SJSA1 (cell line): ENCODE results near the gene RTN4R. TPM values are rescaled to one million over a fixed set of nuclear protein-coding genes. Genes with fewer than 3 reads are reported as not detected.

Source experiments
- DNase-seq, 2 experiments: peaks; one replicate each; pipeline ENCODE4 v3.0.0-alpha.2; 2015 to 2020; ENCODE audit warnings: low spot score in 2 of 2, low read depth in 1 of 2
- H3K27ac ChIP-seq: fragments of 250-450 bp; sonication (Bioruptor Pico); 2 replicates; pipeline ENCODE4 v1.5.1; 2020; ENCODE audit warnings: mild to moderate bottlenecking, moderate library complexity
- H3K27me3 ChIP-seq: fragments of 250-450 bp; sonication (Bioruptor Pico); replicated peaks from 2 replicates; pipeline ENCODE4 v1.5.1; 2020; ENCODE audit warnings: mild to moderate bottlenecking, moderate library complexity
- H3K36me3 ChIP-seq: fragments of 250-450 bp; sonication (Bioruptor Pico); 2 replicates; pipeline ENCODE4 v1.5.1; 2020; ENCODE audit warnings: mild to moderate bottlenecking
- H3K4me1 ChIP-seq: fragments of 250-450 bp; sonication (Bioruptor Pico); replicated peaks from 2 replicates; pipeline ENCODE4 v1.6.1; 2021; ENCODE audit warnings: mild to moderate bottlenecking
- H3K4me3 ChIP-seq: fragments of 250-450 bp; sonication (Bioruptor Pico); 2 replicates; pipeline ENCODE4 v1.5.1; 2020; ENCODE audit warnings: mild to moderate bottlenecking
- H3K9me3 ChIP-seq: fragments of 250-450 bp; sonication (Bioruptor Pico); replicated peaks from 2 replicates; pipeline ENCODE4 v1.5.1; 2020; ENCODE audit warnings: mild to moderate bottlenecking
- total RNA-seq: library from RNA; depleted of rRNA; stranded (reverse); fragments of >200 nt; shearing (Covaris generic); gene quantifications from 2 replicates; pipeline ENCODE4 v1.2.3, GENCODE V29; 2014

RTN4R gene
- total RNA-seq, 1 experiment from 2014 or later: 0.05 TPM

DNA sequence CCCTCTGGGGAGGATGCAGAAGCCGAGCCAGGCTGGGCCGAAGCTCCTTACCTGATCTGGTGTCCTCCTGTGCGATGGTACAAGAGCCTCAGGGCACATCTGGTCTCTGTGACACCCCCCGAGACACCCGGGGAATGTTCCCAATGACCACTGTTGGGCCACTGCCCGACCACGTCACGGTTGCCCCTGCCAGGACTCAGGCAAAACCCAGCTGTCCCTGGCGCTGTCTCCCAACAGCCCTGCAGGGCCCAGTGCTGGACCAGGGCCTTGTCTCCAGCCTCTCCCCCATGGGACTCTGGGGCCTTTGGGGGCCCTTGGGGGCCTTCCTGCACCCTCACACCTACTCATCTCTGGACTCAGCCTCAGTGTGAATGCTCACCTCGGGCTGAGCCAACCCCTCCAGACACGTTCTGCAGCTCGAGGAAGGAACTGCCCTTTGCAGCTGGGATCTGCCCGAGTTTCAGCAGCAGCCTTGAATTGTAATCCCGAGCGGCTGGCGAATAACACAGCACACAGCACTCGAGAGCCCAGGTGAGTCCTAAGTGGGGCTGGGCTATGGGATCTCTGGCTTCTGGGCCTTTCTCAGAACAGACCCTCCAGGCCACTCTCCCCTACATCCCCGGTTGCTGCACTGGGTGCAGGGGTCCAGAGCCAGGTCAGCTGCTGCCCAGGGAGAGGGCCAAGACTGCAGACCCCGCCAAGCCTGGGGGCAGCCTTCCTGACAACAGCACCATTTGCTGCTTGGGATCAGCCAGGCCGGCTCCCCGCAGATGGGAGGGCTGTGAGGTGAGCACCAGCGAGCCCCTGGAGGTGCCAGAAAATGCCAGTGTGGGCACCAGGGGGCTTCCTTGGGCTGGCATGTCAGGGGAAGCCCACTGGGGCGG lies 39.8 kb downstream of the RTN4R start:
- Histone ChIP-seq H3K27me3 (peaks cover 28% of the 10 kb centered on the region), H3K4me1 (no peaks in the 10 kb centered on the region)
- no peak for DNase-seq

DNA sequence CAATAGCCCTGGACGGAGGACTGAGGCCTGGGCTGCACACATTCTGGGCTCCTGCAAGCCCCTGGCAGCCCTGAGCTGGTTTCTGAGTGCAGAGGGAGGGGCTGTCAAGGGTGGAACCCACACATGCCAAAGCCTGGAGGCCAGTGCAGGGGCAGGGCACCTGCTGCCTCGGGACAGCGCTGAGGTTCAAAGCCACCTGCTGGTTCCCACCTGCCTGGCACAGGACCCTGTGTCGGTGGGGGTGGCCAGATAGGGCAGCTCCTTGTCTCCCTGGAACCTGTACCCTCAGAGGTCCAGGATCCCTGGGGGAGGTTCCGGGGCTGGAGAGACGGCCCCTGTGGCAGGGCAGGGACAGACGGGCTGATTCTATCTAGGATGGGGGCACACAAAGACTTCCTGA lies 40.8 kb downstream of the RTN4R start:
- Histone ChIP-seq H3K27ac (no peak overlapping the region), H3K4me3 (no peak overlapping the region), H3K36me3 (no peaks in the 10 kb centered on the region), H3K27me3 (peaks cover 28% of the 10 kb centered on the region), H3K9me3 (no peaks in the 10 kb centered on the region), H3K4me1 (no peaks in the 10 kb centered on the region)
- DNase-seq: no peak

More for the DNA sequence above, 39.8 kb downstream of the RTN4R start:
- no peak overlapping the region for H3K4me3 ChIP-seq
- no peaks in the 10 kb centered on the region for H3K36me3 ChIP-seq
- no peaks in the 10 kb centered on the region for H3K9me3 ChIP-seq
- H3K27ac ChIP-seq: no peak overlapping the region

DNA sequence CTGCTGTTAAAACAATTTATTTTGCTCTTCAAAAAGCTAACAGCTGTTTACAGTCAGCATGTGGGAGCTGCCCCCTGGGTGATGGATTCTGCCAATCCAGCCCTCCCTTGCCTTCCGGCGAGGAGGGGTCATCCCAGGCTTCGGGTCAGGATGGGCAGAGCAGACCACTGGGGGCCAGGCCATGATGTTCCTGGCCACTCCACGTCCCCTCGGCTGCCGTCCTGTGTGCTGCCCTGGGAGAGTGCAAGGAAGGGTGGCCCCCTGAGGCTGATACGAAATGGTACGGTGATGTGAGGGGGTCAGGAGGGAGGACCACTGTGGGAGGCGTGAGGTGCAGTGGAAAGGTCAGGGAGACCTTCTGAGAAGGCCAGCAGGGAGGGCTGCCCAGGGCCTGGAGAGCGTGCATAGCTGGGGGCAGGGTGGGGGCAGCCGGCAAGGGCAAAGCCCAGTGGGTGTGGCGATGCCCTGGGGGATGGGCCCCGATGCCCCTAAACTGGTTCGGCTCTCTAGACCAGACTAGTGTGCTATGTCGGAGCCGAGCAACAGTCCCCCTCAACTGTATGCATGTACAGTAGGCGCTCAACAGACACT lies 41.3 kb downstream of the RTN4R start:
- DNase-seq: no peak
- peaks cover 28% of the 10 kb centered on the region for H3K27me3 ChIP-seq
- H3K4me3 ChIP-seq: no peak overlapping the region
- H3K36me3 ChIP-seq: no peaks in the 10 kb centered on the region
- H3K4me1 ChIP-seq: no peaks in the 10 kb centered on the region
- no peaks in the 10 kb centered on the region for H3K9me3 ChIP-seq
- H3K27ac ChIP-seq: no peak overlapping the region

DNA sequence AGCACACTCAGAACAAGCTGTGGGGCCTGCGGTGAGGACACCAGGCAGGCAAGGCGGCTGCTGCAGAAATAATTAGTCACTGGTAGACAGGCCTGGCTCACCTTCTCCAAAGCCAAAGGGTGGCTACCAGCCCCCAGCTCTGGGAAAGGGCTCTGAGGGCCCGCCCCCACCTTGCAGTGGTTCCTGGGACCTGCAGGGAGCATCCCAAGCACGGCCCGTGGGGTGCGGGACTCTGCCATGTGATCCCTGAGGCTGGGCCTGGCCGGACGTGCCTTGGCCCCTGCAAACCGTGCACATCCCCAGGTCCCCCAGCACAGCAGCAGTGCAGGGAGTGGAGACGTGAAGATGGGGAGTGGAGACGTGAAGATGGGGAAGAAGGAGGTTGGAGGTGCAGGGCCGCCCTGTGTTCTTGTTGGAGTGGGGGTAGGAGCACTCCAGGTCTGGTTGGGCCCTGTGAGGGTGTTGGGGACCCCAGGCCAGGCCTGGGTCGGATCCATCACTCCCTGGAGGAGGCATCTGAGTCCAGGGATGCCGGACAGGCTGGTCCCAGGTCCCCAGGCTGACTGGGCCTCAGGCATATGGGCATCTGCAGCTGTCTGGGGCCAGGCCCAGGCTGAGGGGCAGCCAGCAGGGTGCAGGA lies 41.9 kb downstream of the RTN4R start:
- no peaks in the 10 kb centered on the region for H3K9me3 ChIP-seq
- no peak overlapping the region for H3K27ac ChIP-seq
- no peak overlapping the region for H3K4me3 ChIP-seq
- no peaks in the 10 kb centered on the region for H3K36me3 ChIP-seq
- no peak for DNase-seq
- no peaks in the 10 kb centered on the region for H3K4me1 ChIP-seq
- peaks cover 28% of the 10 kb centered on the region for H3K27me3 ChIP-seq

DNA sequence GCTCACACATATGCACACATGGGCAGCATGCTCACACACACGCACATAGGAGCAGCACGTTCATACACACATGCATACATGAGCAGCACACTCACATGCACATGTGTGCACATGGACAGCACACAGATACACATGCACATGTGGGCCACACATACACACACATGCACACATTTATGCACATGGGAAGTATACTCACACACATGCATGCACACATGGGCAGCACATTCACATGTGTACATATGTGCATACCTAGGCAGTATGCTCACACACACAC lies 42.5 kb downstream of the RTN4R start:
- H3K27me3 ChIP-seq: peaks cover 27% of the 10 kb centered on the region
- no peaks in the 10 kb centered on the region for H3K9me3 ChIP-seq
- no peaks in the 10 kb centered on the region for H3K36me3 ChIP-seq
- H3K27ac ChIP-seq: no peak overlapping the region
- H3K4me3 ChIP-seq: no peak overlapping the region
- DNase-seq: no peak
- H3K4me1 ChIP-seq: no peaks in the 10 kb centered on the region

DNA sequence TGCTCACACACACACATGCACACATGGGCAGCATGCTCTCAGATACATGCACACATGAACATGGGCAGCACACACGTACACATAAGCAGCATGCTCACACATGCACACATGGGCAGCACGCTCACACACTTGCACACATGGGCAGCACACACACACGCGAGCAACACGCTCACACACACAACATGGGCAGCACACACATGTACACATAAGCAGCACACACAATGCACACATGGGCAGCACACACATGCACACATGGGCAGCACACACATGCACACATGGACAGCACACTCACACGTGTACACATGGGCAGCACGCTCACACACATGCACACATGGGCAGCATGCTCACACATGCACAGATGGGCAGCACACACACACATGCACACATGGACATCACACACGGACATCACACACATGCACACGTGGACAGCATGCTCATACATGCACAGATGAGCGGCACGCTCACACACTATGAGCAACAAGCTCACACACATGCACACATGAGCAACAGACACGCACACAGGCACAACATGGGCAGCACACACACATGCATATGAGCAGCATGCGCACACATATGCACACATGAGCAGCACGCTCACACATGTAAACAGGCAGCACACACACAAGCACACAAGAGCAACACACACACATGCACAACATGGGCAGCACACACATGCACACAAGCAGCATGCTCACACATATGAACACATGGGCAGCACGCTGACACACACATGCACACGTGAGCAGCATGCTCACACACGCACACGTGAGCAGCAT lies 43.0 kb downstream of the RTN4R start:
- H3K27ac ChIP-seq: no peak overlapping the region
- H3K4me3 ChIP-seq: no peak overlapping the region
- DNase-seq: no peak
- H3K4me1 ChIP-seq: no peaks in the 10 kb centered on the region
- H3K36me3 ChIP-seq: no peaks in the 10 kb centered on the region
- no peaks in the 10 kb centered on the region for H3K9me3 ChIP-seq
- H3K27me3 ChIP-seq: peaks cover 22% of the 10 kb centered on the region

DNA sequence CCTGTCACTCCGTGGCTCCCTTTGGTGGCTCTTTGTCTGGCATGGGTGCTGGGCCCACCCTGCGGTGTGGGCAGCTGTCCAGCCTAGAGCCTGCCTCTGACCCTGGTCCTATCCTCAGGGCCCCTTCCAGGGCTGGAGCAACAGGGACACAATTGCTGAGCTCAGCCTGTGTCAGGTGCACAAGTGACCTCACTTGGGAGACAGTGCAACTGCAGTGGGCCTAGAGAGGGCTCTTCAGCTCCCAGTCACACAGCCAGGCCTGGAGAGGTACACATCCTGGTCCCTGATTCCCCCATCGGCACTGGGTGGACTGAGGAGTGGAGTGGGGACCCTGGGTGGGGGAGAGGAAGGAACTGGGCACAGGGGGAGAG lies 43.9 kb downstream of the RTN4R start:
- peaks cover 14% of the 10 kb centered on the region for H3K27me3 ChIP-seq
- H3K36me3 ChIP-seq: no peaks in the 10 kb centered on the region
- H3K9me3 ChIP-seq: peaks cover 5% of the 10 kb centered on the region
- no peak for DNase-seq
- H3K27ac ChIP-seq: no peak overlapping the region
- no peaks in the 10 kb centered on the region for H3K4me1 ChIP-seq
- H3K4me3 ChIP-seq: no peak overlapping the region

DNA sequence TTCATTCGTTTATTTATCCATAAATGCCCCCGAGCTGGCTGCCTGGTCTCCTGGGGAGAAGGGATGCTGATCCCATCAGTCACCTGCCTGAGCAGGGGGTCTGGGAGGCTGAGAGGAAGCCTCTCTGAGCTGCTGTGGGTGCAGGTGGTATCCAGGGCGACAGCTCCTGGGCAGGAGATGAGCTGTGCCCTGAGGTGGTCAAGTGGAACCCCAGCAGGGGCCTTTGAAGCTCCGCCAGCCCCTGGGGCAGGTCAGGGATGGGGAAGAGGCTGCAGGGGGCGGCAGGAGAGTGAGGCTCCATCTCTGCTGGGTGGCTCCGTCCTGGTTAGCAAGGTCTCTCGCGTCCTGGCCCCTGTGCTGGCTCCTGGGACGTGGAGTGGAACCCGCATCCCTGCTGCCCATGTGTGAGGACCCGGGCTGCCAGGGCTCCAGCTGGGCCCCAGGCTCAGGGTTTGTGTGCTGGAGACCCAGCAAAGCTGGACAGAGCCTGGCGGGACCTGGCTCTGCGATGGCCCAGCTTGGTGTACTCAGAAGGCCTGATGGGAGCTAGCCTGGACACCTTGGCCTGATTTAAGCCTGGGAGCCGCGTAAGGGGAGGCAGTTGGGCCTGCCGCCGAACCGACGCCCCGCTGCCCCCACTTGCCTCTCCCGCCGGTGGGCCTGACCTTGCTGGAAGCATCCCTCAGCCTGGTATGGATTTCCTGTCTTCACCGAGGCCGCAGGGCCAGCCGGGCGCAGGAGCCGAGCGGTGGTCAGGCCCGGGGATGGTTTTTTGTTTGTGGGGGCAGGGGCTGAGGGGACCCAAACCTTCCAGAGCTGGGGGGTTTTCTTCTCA lies 44.5 kb downstream of the RTN4R start:
- DNase-seq: no peak
- Histone ChIP-seq H3K27me3 (peaks cover 8% of the 10 kb centered on the region), H3K36me3 (no peaks in the 10 kb centered on the region), H3K4me1 (no peaks in the 10 kb centered on the region), H3K27ac (no peak overlapping the region), H3K9me3 (peaks cover 8% of the 10 kb centered on the region), H3K4me3 (no peak overlapping the region)

DNA sequence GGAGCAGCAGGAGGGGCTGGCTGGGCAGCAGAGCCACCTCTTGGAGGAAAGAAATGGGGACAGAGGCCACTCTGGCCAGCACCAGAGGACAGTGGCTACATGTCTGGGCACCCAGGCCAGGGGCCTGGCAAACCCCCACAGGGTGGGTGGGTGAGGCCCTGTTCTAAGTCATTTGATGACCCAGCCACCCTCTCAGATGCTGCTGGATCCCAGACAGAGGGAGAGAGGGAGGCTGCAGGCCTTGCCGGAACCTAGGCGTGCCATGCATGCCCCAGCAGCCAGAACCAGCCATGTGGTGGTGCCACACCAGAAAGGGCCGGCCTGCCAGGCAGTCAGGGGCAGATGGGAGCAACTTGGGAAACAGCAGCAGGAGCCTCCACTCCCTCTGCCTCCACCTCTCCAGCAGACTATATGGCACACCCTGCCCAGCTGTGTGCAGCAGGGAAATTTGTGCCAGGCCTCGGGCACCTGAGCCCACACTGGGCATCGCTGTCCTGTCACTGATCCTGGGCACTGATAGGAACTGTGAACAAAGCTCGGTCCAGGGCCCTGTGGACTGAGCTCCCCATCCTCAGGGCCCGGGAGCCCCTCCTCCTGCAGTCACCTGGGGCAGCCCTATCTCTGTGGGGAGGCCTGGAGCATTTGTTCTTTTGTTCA lies 45.2 kb downstream of the RTN4R start:
- Histone ChIP-seq H3K4me1 (no peaks in the 10 kb centered on the region), H3K27me3 (peaks cover under 1% of the 10 kb centered on the region), H3K4me3 (no peak overlapping the region), H3K9me3 (peaks cover 8% of the 10 kb centered on the region), H3K36me3 (no peaks in the 10 kb centered on the region), H3K27ac (no peak overlapping the region)
- no peak for DNase-seq

DNA sequence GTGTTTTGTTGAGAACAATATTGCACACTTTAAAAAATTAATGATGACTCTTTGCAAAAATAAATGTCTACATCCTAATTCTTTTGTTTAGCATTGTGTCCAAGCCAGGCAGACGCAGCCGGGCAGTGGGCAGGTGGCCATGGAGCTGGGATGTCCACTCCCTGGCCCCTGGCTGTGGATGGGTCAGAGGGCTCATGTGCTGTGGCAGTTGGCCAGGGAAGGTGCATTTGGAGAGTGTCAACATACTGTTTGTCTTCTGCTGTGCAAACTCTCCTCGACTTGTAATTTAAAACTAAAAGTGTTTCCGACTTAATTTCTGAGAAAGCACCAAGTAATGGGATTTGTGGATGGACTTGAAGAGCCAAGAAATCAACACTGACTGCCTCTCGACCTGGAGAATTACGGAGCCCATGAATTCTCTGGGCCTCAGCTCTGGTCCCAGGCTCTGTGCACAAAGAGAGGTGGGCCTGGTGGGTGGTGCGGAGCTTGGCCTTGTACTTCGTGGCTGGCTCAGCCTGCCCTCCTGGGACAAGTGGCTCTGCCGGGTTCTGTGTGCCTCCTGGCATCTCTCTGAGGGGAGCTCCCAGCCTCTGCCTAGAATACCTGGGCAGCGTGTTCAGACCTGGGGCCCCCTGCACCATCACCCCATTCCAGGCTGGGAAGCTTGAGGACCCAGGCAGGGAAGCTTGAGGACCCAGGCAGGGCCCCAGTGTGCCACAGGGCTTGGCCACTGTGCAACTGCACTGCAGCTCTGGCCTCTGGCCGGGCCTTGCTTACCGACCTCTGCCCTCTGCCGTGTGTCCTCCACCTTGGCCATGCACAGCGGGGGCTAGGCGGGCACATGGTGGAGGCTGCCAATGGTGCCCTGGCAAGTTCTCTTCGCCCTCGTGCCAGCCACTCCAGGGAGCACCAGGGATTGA lies 46.4 kb downstream of the RTN4R start:
- Histone ChIP-seq H3K36me3 (no peaks in the 10 kb centered on the region), H3K27ac (no peak overlapping the region), H3K27me3 (no peaks in the 10 kb centered on the region; the same call in 1 of the 2 replicates), H3K9me3 (peaks cover 8% of the 10 kb centered on the region), H3K4me1 (no peaks in the 10 kb centered on the region), H3K4me3 (no peak overlapping the region)
- no peak for DNase-seq

DNA sequence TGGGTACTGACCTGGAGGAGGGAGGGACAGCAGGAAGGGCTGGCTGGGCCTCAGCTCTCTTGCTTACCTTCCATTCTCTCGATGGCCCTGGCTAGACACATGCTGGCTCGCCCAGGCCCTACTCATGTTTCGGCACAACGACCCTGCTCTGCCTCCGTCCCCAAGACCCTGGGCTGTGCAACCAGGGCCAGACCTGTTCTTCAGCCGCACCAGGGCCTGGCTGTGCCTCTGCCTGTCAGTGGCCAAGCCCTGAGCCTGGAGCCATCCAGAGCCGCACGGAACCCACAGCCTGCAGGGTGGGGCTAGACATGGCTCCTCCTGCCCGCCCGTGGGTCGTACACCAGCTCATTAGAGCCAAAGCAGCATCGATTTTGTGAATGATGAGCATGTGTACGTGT lies 47.5 kb downstream of the RTN4R start:
- DNase-seq: no peak
- Histone ChIP-seq H3K36me3 (no peaks in the 10 kb centered on the region), H3K4me3 (no peak overlapping the region), H3K4me1 (no peaks in the 10 kb centered on the region), H3K27me3 (no peaks in the 10 kb centered on the region; the same call in 1 of the 2 replicates), H3K27ac (no peak overlapping the region), H3K9me3 (peaks cover 8% of the 10 kb centered on the region)
